ENCODE data around the gene PRKAR1A.
"Not testable (repeated sequence)": the region's sequence is repeated elsewhere in the genome, so short reads cannot be mapped to it uniquely, and the experiment has no call there.

PRKAR1A gene

DNA sequence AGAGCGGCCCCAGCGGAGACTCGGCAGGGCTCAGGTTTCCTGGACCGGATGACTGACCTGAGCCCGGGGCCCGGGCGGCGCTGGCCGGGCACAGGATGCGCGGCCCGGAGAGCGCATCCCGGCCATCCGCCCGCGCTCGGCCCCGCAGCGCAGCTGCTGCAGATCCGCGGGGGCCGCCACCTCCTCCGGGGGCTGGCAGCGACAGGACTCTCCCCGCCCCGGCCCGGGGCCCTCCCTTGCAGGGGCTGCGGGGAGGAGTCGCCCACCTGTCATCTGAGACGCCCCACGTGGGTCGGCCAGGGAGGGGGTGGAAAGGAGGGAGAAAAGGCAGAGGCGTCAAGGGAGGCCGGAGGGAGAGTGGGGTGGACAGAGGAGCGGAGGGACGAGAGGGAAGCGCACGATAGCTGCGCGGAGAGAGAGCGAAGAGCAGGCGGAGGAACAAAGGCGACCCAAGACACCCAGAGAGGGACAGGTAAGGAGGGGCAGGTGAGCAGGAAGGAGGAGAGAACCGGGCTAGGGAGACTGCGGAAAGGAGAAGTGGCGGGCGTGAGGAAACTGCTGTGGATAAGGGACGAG lies 471 bp upstream of the PRKAR1A start:
- DNase-seq, result no peak

DNA sequence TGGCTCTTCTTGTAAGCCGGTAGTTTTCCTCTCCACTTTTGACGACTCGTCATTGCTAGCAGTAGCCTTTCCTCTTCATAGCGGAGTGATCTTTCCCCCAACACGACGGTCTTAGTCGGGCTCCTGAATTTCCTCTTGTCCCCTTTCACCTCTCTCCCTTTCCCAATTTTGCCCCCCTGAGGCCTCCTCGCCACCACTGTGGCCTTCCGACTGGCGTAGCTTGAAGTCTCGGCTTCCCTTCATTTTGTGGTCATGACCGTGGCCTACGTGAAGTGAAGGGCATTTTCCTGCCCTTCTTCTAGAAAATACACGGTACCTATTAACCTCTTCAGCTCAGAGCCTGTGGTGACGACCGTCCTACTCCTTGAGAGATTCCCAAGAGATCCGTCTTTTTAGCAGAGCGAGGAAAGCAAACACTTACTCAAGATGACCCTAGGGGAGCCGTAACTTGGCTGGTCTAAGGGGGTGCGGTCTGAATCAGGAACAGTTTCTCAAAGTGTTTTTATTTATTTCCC lies 787 bp downstream of the PRKAR1A start:
- DNase-seq, result no peak

DNA sequence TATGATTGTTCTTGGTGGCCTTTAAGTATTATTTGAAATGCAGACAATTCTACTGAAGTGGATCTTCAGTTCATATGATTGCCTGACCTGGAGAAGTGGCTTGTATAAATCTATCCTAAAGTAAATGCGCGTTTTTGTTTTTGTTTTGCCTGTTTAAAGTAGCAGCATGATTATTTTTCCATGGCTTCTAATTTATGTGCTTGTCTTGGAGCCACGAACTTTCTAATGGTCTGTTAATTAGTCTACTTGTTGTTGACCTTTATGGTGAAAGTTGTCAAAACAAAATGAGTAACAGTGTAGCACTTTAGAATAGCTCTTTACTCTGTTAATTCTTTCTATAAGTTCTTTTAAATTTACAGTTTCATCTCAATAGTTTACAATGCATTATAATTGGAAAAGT lies 1.7 kb downstream of the PRKAR1A start:
- DNase-seq, result no peak

DNA sequence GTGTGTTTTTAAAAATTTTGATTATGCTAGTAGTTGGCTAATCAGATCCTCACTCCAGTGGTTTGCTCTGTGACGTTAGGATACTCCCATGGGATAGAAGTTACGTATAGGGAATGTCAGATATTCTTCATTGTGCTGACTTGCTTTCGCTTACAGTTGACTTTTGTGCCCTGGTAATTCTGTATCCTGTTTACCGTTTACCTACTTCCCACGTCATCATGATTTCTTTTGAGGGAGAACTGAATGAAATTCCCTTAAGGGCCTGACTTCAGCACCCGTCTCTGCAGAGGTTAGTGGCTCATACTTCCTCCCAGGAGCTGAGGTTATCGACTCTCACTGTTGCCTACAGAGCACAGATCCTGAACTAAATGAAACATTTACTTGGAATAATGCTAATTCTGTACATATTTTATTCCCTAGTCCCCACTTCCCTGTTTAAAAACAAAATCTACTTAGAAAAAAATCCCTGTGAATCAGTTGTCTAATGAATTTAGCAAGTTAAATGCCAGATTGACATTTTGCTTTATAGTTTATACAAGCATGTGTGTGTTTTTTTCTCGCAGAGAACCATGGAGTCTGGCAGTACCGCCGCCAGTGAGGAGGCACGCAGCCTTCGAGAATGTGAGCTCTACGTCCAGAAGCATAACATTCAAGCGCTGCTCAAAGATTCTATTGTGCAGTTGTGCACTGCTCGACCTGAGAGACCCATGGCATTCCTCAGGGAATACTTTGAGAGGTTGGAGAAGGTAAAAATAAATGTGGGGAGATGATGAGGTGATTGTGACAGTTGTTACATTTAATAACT lies 2.8 kb downstream of the PRKAR1A start:
- no peak for DNase-seq

DNA sequence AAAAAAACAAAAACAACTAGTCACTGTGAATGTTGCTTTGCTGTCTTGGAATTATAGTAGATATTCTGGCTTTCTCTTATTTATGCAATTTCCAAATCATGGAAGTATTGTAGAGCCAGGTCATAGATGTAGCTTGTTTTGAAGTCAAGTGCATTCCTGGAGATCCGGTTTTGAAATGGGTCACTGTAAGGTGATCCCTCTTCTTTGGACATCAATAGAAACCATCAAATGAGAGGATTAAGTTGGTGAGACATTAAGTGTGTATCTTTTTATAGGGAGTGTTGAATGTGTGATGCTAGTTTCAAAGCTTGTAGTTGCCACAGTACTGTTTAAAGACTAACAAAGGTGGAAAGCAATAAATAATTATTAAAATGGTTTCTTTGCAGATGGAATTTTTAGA lies 4.5 kb downstream of the PRKAR1A start:
- no peak for DNase-seq

GRCh38 chr17:68517605-68518004 lies 5.4 kb downstream of the PRKAR1A start:
- DNase-seq, result not testable (repeated sequence)

DNA sequence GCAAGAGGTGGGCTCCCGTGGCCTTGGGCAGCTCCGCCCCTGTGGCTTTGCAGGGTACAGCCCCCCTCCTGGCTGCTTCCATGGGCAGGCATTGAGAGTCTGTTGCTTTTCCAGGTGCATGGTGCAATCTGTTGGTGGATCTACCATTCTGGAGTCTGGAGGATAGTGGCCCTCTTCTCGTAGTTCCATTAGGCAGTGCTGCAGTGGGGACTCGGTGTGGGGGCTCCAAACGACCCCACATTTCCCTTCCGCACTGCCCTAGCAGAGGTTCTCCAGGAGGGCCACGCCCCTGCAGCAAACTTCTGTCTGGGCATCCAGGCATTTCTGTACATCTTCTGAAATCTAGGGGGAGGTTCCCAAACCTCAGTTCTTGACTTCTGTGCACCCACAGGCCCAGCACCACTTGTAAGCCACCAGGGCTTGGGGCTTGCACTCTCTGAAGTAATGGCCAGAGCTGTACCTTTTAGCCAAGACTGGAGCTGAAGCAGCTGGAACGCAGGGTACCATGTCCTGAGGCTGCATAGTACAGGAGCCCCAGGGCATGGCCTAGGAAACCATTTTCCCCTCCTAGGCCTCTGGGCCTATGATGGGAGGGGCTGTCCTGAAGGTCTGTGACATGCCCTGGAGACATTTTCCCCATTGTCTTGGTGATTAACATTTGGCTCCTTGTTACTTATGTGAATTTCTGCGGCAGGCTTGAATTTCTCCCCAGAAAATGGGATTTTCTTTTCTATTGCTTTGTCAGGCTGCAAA lies 6.0 kb downstream of the PRKAR1A start:
- no peak for DNase-seq

DNA sequence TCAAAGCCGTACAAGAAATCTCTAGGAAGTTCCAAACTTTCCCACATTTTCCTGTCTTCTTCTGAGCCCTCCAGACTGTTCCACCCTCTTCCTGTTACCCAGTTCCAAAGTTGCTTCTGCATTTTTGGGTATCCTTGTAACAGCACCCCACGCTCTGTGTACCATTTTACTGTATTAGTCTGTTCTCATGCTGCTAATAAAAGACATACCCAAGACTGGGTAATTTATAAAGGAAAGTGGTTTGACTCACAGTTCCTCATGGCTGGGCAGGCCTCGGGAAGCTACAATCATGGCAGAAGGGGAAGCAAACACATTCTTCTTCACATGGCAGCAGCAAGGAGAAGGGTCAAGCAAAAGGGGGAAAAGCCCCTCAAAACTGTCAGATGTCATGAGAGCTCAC lies 6.8 kb downstream of the PRKAR1A start:
- DNase-seq, result not testable (repeated sequence)

GRCh38 chr17:68519911-68520310 lies 7.7 kb downstream of the PRKAR1A start:
- DNase-seq, result no peak

DNA sequence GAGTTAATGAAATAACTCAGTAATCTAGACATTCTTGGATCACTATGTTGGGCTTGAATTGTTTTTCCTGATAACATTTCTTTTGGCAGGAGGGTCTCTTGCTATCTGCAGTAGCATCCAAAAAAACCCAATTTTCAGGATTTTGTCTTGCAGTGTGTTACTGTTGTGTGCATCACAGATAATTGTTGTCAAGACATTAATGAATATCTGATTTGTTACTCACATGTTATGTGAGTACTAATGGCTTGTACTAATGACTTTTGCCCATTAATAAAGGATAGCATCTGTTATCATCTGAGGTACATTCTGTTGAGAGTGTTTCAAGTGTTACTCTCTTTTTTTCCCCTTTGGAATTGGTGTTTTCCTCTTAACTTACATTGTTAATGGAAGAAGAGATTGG lies 10.0 kb downstream of the PRKAR1A start:
- DNase-seq, result no peak

- DNase-seq, result no peak
Observed at GRCh38 chr17:68526548-68526947, 14.3 kb downstream of the PRKAR1A start.

GRCh38 chr17:68527314-68527713 lies 15.1 kb downstream of the PRKAR1A start:
- no peak for DNase-seq

DNA sequence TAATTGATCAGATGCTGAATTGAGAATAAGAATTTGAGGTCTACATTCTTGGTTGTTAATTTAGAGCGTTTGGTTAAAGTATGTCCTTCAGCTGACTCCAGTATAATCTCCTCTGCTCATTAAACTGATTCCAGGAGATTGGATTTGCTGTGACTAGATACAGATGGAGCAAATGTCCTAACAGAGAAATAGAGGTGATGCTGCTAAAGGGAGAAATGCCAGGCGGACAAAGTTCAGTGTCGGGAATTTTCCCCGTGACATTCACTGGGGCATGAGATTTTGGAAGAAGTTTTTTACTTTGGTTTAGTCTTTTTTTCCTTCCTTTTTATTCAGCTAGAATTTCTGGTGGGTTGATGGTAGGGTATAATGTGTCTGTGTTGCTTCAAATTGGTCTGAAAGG lies 19.0 kb downstream of the PRKAR1A start:
- no peak for DNase-seq

GRCh38 chr17:68532826-68533225 lies 20.6 kb downstream of the PRKAR1A start:
- no peak for DNase-seq

DNA sequence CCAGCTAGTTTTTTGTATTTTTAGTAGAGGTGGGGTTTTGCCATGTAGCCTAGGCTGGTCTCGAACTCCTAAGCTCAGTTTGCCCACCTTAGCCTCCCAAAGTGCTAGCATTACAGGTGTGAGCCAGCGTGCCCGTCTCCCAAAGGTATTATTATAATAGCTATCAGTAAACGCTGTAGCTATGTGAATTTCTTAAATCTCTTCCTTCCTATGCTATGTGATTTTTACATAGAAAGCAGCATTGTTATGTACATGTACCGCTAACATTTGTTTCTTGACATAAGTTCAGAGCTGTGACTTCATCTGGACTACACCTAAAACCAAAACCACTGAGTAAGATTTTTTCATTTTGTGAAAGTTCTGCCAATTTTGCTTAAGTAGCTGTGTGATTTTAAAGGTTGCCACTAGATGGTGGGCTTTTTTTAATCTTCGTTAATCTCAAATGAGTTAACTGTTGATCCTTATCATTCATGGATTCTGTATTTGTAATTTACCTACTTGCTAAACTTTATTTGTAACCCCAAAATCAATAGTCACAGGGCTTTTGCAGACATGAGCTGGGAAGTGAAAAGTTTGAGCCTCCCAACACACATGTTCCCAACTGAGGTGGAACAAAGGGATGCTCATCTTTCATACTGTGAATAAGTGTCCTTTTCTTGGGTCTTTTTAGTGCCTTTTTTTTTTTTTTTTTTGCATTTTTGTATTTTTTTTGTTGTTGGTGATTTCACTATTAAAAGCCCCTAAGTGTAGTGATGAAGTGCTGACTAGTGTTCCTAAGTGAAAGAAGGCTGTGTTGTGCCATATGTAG lies 21.9 kb downstream of the PRKAR1A start:
- no peak for DNase-seq

DNA sequence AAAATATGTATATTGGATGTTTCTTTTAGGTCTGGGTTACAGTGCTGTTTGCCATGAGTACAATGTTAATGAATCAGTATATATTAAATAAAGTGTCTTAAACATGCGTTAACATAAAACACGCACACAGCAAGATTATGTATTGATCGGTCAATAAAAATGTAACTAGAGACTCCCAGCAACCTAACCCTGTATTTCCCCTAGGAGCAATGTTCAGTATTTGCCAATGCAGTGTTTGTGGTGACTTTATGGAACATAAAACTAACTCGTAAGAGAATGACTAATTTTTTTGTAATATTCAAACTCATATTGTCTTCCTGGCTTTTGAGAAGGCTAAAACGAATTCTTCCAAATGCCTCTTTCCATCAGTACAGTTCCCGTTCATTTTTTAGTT lies 22.5 kb downstream of the PRKAR1A start:
- DNase-seq, result no peak

DNA sequence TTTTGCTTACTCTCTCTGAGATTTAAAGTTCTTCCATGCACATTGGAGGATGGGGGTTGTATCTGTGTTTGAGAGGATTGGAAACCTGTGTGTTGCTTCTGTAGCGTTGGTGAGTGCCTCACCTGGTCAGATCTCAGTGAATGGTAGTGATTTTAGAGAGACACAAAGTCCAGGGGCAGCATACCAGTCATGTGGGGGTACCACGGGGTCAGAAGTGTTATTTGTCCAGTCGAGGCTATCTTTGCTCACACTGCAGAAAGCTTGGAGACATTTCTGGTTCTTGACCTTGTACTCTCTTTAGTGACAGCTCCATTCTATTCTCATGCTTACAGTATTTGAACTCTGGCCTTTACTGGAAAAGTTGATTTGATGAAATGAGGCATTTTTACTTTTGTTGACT lies 23.7 kb downstream of the PRKAR1A start:
- no peak for DNase-seq

GRCh38 chr17:68539548-68540467 lies 27.6 kb downstream of the PRKAR1A start:
- DNase-seq, result no peak

DNA sequence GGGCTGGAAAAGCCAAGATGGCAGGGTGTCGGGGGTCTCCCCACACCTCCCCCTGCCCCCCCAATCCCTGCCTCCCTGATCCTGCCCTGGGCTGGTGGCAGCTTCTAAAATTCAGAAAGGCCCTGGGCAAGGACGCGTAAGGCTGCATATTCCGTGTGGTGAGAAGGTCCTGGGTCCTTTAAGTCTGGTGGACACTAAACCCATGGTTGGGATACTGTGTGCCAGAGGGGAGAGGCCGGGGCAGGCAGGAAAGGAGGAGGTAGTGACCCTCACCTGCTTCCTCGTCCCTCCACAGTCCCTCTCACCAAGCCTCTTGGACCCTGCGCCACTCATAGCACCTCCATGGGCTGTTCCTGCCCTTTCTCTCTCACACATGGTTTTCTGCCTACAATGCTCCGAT lies 28.8 kb downstream of the PRKAR1A start:
- DNase-seq, result no peak

DNA sequence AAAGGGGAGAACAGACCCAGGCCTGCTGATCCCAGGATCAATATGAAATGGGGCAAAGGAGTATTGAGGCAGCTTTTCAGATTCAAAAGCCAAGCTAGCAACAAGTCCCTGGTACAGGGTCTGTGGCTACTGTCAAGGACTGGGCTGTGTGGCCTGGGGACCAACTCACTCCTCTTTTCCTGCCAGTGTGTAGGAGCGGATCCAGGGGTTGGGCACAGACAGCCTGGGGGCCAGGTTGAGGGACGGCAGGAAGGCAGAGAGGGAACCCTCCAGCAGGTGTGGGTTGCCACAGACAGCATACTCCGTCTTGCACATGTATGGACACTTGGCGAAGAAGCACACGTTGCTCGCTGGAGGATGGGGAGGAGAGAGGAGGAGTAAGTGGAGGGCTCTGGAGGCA lies 29.6 kb downstream of the PRKAR1A start:
- DNase-seq, result no peak

GRCh38 chr17:68542698-68543463 lies 30.7 kb downstream of the PRKAR1A start:
- DNase-seq, result no peak

All from central memory CD4-positive, alpha-beta T cell (primary cell).